ENCODE results near the gene TMEM151A.

TMEM151A gene

GRCh38 chr11:66261578-66261977, 30.1 kb upstream of the TMEM151A start:
- H2BK5ac ChIP-seq (ENCODE audit: low read length): no peak overlapping the region
- no peak overlapping the region for H3K4ac ChIP-seq (ENCODE audit: low read depth, low read length)
- no peak overlapping the region for H3K27ac ChIP-seq (ENCODE audit: low read depth, low read length)
- H3K4me3 ChIP-seq (ENCODE audit: low read length): no peak overlapping the region
- H3K9ac ChIP-seq (ENCODE audit: low read length): no peak overlapping the region
- no peaks in the 10 kb centered on the region for H3K27me3 ChIP-seq (ENCODE audit: insufficient read depth, low read length, poor library complexity)
- no peak for DNase-seq
- no CpG with 5 or more reads among the region's 16 CpGs for WGBS (ENCODE audit: extremely low coverage, insufficient coverage, low lambda C conversion rate)
- no peak overlapping the region for H2BK15ac ChIP-seq (replicated peaks; ENCODE audit: low read depth)
- H3K79me2 ChIP-seq (ENCODE audit: control insufficient read depth, insufficient read depth, low read length): peaks cover 1% of the 10 kb centered on the region
- no peak overlapping the region for H3K56ac ChIP-seq (ENCODE audit: low read length)
- H2BK120ac ChIP-seq (ENCODE audit: low read depth, low read length): no peak overlapping the region
- H4K5ac ChIP-seq (ENCODE audit: low read length): no peak overlapping the region
- no peak overlapping the region for H2AK5ac ChIP-seq (ENCODE audit: low read length)
- H3K4me2 ChIP-seq (ENCODE audit: low read length): no peak overlapping the region
- H3K4me1 ChIP-seq (ENCODE audit: control insufficient read depth, low read depth, low read length): peaks cover 3% of the 10 kb centered on the region
- no peak overlapping the region for H3K18ac ChIP-seq (ENCODE audit: low read length)
- H3K36me3 ChIP-seq (ENCODE audit: control insufficient read depth, insufficient read depth, low read length): peaks cover 16% of the 10 kb centered on the region
- H3K23ac ChIP-seq (ENCODE audit: low read length): no peak overlapping the region
- no peak overlapping the region for H4K8ac ChIP-seq (ENCODE audit: low read depth, low read length)
- H3K79me1 ChIP-seq (ENCODE audit: low read length): peaks cover 13% of the 10 kb centered on the region

GRCh38 chr11:66262191-66262590, 29.5 kb upstream of the TMEM151A start:
- Histone ChIP-seq H3K4ac (ENCODE audit: low read depth, low read length) (no peak overlapping the region), H3K18ac (ENCODE audit: low read length) (no peak overlapping the region), H2BK120ac (ENCODE audit: low read depth, low read length) (no peak overlapping the region), H4K8ac (ENCODE audit: low read depth, low read length) (no peak overlapping the region), H3K4me3 (ENCODE audit: low read length) (no peak overlapping the region), H3K4me1 (ENCODE audit: control insufficient read depth, low read depth, low read length) (peaks cover 2% of the 10 kb centered on the region), H3K27ac (ENCODE audit: low read depth, low read length) (no peak overlapping the region), H2BK5ac (ENCODE audit: low read length) (no peak overlapping the region), H2BK15ac (replicated peaks; ENCODE audit: low read depth) (no peak overlapping the region), H3K9ac (ENCODE audit: low read length) (no peak overlapping the region), H2AK5ac (ENCODE audit: low read length) (no peak overlapping the region), H3K79me1 (ENCODE audit: low read length) (peaks cover 13% of the 10 kb centered on the region), H3K4me2 (ENCODE audit: low read length) (no peak overlapping the region), H3K79me2 (ENCODE audit: control insufficient read depth, insufficient read depth, low read length) (peaks cover 1% of the 10 kb centered on the region), H3K56ac (ENCODE audit: low read length) (no peak overlapping the region), H3K27me3 (ENCODE audit: insufficient read depth, low read length, poor library complexity) (no peaks in the 10 kb centered on the region), H3K23ac (ENCODE audit: low read length) (no peak overlapping the region), H3K36me3 (ENCODE audit: control insufficient read depth, insufficient read depth, low read length) (peaks cover 16% of the 10 kb centered on the region), H4K5ac (ENCODE audit: low read length) (no peak overlapping the region)
- DNase-seq: no peak
- no CpG with 5 or more reads among the region's 5 CpGs for WGBS (ENCODE audit: extremely low coverage, insufficient coverage, low lambda C conversion rate)

GRCh38 chr11:66262696-66263095, 29.0 kb upstream of the TMEM151A start:
- Histone ChIP-seq H3K36me3 (ENCODE audit: control insufficient read depth, insufficient read depth, low read length) (peaks cover 16% of the 10 kb centered on the region), H3K9ac (ENCODE audit: low read length) (no peak overlapping the region), H2BK5ac (ENCODE audit: low read length) (no peak overlapping the region), H3K23ac (ENCODE audit: low read length) (no peak overlapping the region), H3K4me3 (ENCODE audit: low read length) (no peak overlapping the region), H3K56ac (ENCODE audit: low read length) (no peak overlapping the region), H3K27me3 (ENCODE audit: insufficient read depth, low read length, poor library complexity) (no peaks in the 10 kb centered on the region), H2AK5ac (ENCODE audit: low read length) (no peak overlapping the region), H2BK15ac (replicated peaks; ENCODE audit: low read depth) (no peak overlapping the region), H3K4ac (ENCODE audit: low read depth, low read length) (no peak overlapping the region), H4K5ac (ENCODE audit: low read length) (no peak overlapping the region), H3K4me2 (ENCODE audit: low read length) (no peak overlapping the region), H3K4me1 (ENCODE audit: control insufficient read depth, low read depth, low read length) (peaks cover 2% of the 10 kb centered on the region), H3K79me1 (ENCODE audit: low read length) (peaks cover 13% of the 10 kb centered on the region), H4K8ac (ENCODE audit: low read depth, low read length) (no peak overlapping the region), H3K27ac (ENCODE audit: low read depth, low read length) (no peak overlapping the region), H2BK120ac (ENCODE audit: low read depth, low read length) (no peak overlapping the region), H3K79me2 (ENCODE audit: control insufficient read depth, insufficient read depth, low read length) (peaks cover 1% of the 10 kb centered on the region), H3K18ac (ENCODE audit: low read length) (no peak overlapping the region)
- no peak for DNase-seq
- WGBS (ENCODE audit: extremely low coverage, insufficient coverage, low lambda C conversion rate): no CpG with 5 or more reads among the region's 12 CpGs

GRCh38 chr11:66263231-66263630, 28.5 kb upstream of the TMEM151A start:
- no peak overlapping the region for H4K5ac ChIP-seq (ENCODE audit: low read length)
- no peak overlapping the region for H3K27ac ChIP-seq (ENCODE audit: low read depth, low read length)
- H3K4me3 ChIP-seq (ENCODE audit: low read length): no peak overlapping the region
- no peak for DNase-seq
- no peaks in the 10 kb centered on the region for H3K27me3 ChIP-seq (ENCODE audit: insufficient read depth, low read length, poor library complexity)
- no peak overlapping the region for H3K18ac ChIP-seq (ENCODE audit: low read length)
- no peak overlapping the region for H3K4me2 ChIP-seq (ENCODE audit: low read length)
- no peak overlapping the region for H4K8ac ChIP-seq (ENCODE audit: low read depth, low read length)
- no peak overlapping the region for H3K56ac ChIP-seq (ENCODE audit: low read length)
- no peak overlapping the region for H2BK120ac ChIP-seq (ENCODE audit: low read depth, low read length)
- WGBS (ENCODE audit: extremely low coverage, insufficient coverage, low lambda C conversion rate): no CpG with 5 or more reads among the region's 4 CpGs
- peaks cover 13% of the 10 kb centered on the region for H3K79me1 ChIP-seq (ENCODE audit: low read length)
- H3K36me3 ChIP-seq (ENCODE audit: control insufficient read depth, insufficient read depth, low read length): peaks cover 16% of the 10 kb centered on the region
- H3K4me1 ChIP-seq (ENCODE audit: control insufficient read depth, low read depth, low read length): peaks cover 2% of the 10 kb centered on the region
- no peak overlapping the region for H2BK5ac ChIP-seq (ENCODE audit: low read length)
- H2AK5ac ChIP-seq (ENCODE audit: low read length): no peak overlapping the region
- H3K4ac ChIP-seq (ENCODE audit: low read depth, low read length): no peak overlapping the region
- peaks cover 1% of the 10 kb centered on the region for H3K79me2 ChIP-seq (ENCODE audit: control insufficient read depth, insufficient read depth, low read length)
- no peak overlapping the region for H3K23ac ChIP-seq (ENCODE audit: low read length)
- no peak overlapping the region for H2BK15ac ChIP-seq (replicated peaks; ENCODE audit: low read depth)
- no peak overlapping the region for H3K9ac ChIP-seq (ENCODE audit: low read length)

GRCh38 chr11:66263785-66264184, 27.9 kb upstream of the TMEM151A start:
- Histone ChIP-seq H2AK5ac (ENCODE audit: low read length) (no peak overlapping the region), H2BK5ac (ENCODE audit: low read length) (no peak overlapping the region), H3K18ac (ENCODE audit: low read length) (no peak overlapping the region), H3K4ac (ENCODE audit: low read depth, low read length) (no peak overlapping the region), H3K9ac (ENCODE audit: low read length) (no peak overlapping the region), H3K27ac (ENCODE audit: low read depth, low read length) (no peak overlapping the region), H3K4me3 (ENCODE audit: low read length) (no peak overlapping the region), H3K56ac (ENCODE audit: low read length) (no peak overlapping the region), H3K4me1 (ENCODE audit: control insufficient read depth, low read depth, low read length) (no peaks in the 10 kb centered on the region), H3K36me3 (ENCODE audit: control insufficient read depth, insufficient read depth, low read length) (peaks cover 16% of the 10 kb centered on the region), H3K23ac (ENCODE audit: low read length) (no peak overlapping the region), H3K79me2 (ENCODE audit: control insufficient read depth, insufficient read depth, low read length) (no peaks in the 10 kb centered on the region), H2BK120ac (ENCODE audit: low read depth, low read length) (no peak overlapping the region), H3K4me2 (ENCODE audit: low read length) (no peak overlapping the region), H3K27me3 (ENCODE audit: insufficient read depth, low read length, poor library complexity) (no peaks in the 10 kb centered on the region), H3K79me1 (ENCODE audit: low read length) (peaks cover 10% of the 10 kb centered on the region), H2BK15ac (replicated peaks; ENCODE audit: low read depth) (no peak overlapping the region), H4K5ac (ENCODE audit: low read length) (no peak overlapping the region), H4K8ac (ENCODE audit: low read depth, low read length) (no peak overlapping the region)
- DNase-seq: no peak
- WGBS (ENCODE audit: extremely low coverage, insufficient coverage, low lambda C conversion rate): no CpG with 5 or more reads among the region's 10 CpGs

GRCh38 chr11:66264383-66264782, 27.3 kb upstream of the TMEM151A start:
- no peak for DNase-seq
- H3K27ac ChIP-seq (ENCODE audit: low read depth, low read length): no peak overlapping the region
- H3K4me2 ChIP-seq (ENCODE audit: low read length): no peak overlapping the region
- no CpG with 5 or more reads among the region's 8 CpGs for WGBS (ENCODE audit: extremely low coverage, insufficient coverage, low lambda C conversion rate)
- no peak overlapping the region for H2BK120ac ChIP-seq (ENCODE audit: low read depth, low read length)
- no peak overlapping the region for H2BK5ac ChIP-seq (ENCODE audit: low read length)
- H2AK5ac ChIP-seq (ENCODE audit: low read length): no peak overlapping the region
- H3K56ac ChIP-seq (ENCODE audit: low read length): no peak overlapping the region
- H4K5ac ChIP-seq (ENCODE audit: low read length): no peak overlapping the region
- H3K23ac ChIP-seq (ENCODE audit: low read length): no peak overlapping the region
- H3K9ac ChIP-seq (ENCODE audit: low read length): no peak overlapping the region
- H3K4ac ChIP-seq (ENCODE audit: low read depth, low read length): no peak overlapping the region
- H2BK15ac ChIP-seq (replicated peaks; ENCODE audit: low read depth): no peak overlapping the region
- no peaks in the 10 kb centered on the region for H3K27me3 ChIP-seq (ENCODE audit: insufficient read depth, low read length, poor library complexity)
- no peak overlapping the region for H4K8ac ChIP-seq (ENCODE audit: low read depth, low read length)
- no peak overlapping the region for H3K18ac ChIP-seq (ENCODE audit: low read length)
- peaks cover 5% of the 10 kb centered on the region for H3K79me1 ChIP-seq (ENCODE audit: low read length)
- H3K4me3 ChIP-seq (ENCODE audit: low read length): no peak overlapping the region
- H3K36me3 ChIP-seq (ENCODE audit: control insufficient read depth, insufficient read depth, low read length): peaks cover 15% of the 10 kb centered on the region
- no peaks in the 10 kb centered on the region for H3K79me2 ChIP-seq (ENCODE audit: control insufficient read depth, insufficient read depth, low read length)
- no peaks in the 10 kb centered on the region for H3K4me1 ChIP-seq (ENCODE audit: control insufficient read depth, low read depth, low read length)

All from mesendoderm (in vitro differentiated cells).